Caco-2 (cell line): Measurements from ENCODE around the gene USP13. TPM values are rescaled to one million over a fixed set of nuclear protein-coding genes. Genes with fewer than 3 reads are reported as not detected.
"Not testable (repeated sequence)": the region's sequence is repeated elsewhere in the genome, so short reads cannot be mapped to it uniquely, and the experiment has no call there.

Experiments used
- BruUV-seq: library from RNA; stranded (reverse); fragments of 400-500 nt; replicated peaks from 2 replicates; lab custom pipeline; 2021; lab: Mats Ljungman, UMichigan
- CTCF ChIA-PET: fragments of 300-600 bp; sonication (Branson Sonifier 250); formaldehyde crosslinking; loops from one replicate; lab custom pipeline; 2022; ENCODE audit warnings: antibody characterized with exemption; lab: Charles Lee
- POLR2A ChIA-PET: fragments of 300-600 bp; sonication (Branson Sonifier 250); formaldehyde crosslinking; loops from one replicate; lab custom pipeline; 2022; ENCODE audit warnings: antibody characterized with exemption; lab: Charles Lee
- DNase-seq, 2 experiments: peaks; one replicate each; pipeline versions ENCODE4 v3.0.0 to v3.0.0-alpha.2; 2020 to 2022
- H3K27me3 ChIP-seq: replicated peaks from 2 replicates; pipeline ENCODE4 v1.6.0; 2011; ENCODE audit warnings: low read length; ENCODE audit not compliant: control insufficient read depth, insufficient read depth
- H3K36me3 ChIP-seq: 2 replicates; pipeline ENCODE4 v1.5.1; 2011; ENCODE audit warnings: low read length; ENCODE audit not compliant: control insufficient read depth, insufficient read depth
- H3K4me1 ChIP-seq: fragments of 250-450 bp; sonication (Bioruptor Pico); 2 replicates; pipeline ENCODE4 v1.5.1; 2020; ENCODE audit warnings: mild to moderate bottlenecking
- H3K4me3 ChIP-seq: 2 replicates; pipeline ENCODE4 v1.5.1; 2011; ENCODE audit warnings: low read depth, mild to moderate bottlenecking, control low read depth, low read length
- H3K9me3 ChIP-seq: fragments of 250-450 bp; sonication (Bioruptor Pico); 2 replicates; pipeline ENCODE4 v1.5.1; 2020; ENCODE audit warnings: mild to moderate bottlenecking, moderate library complexity
- H3K27ac Mint-ChIP-seq: one replicate; pipeline ENCODE4 v1.8.0; 2022; ENCODE audit warnings: mixed read lengths; ENCODE audit not compliant: unreplicated experiment
- H3K27me3 Mint-ChIP-seq: one replicate; pipeline ENCODE4 v1.8.0; 2022; ENCODE audit warnings: mixed read lengths; ENCODE audit not compliant: insufficient read depth, unreplicated experiment
- H3K36me3 Mint-ChIP-seq: one replicate; pipeline ENCODE4 v1.8.0; 2022; ENCODE audit warnings: mild to moderate bottlenecking, mixed read lengths; ENCODE audit not compliant: insufficient read depth, unreplicated experiment
- H3K4me1 Mint-ChIP-seq: one replicate; pipeline ENCODE4 v1.8.0; 2022; ENCODE audit warnings: low read depth, mixed read lengths; ENCODE audit not compliant: unreplicated experiment
- H3K4me3 Mint-ChIP-seq: one replicate; pipeline ENCODE4 v1.8.0; 2022; ENCODE audit warnings: mild to moderate bottlenecking, moderate library complexity, mixed read lengths; ENCODE audit not compliant: unreplicated experiment
- H3K9me3 Mint-ChIP-seq: one replicate; pipeline ENCODE4 v1.8.0; 2022; ENCODE audit warnings: mixed read lengths; ENCODE audit not compliant: unreplicated experiment
- intact Hi-C: fragments of 100-400 bp; cut with micrococcal nuclease; formaldehyde crosslinking; loops from one replicate; pipeline ENCODE4 v1.10.0; 2022; ENCODE audit not compliant: unreplicated experiment
- total RNA-seq: library from RNA; stranded (reverse); gene quantifications from 2 replicates; pipeline ENCODE4 v1.2.3, GENCODE V29; 2022
- TF ChIP-seq, protein P1 (sequence below), 2 experiments: fragments of 200-600 bp in 1 of 2; IDR thresholded peaks; 1 replicate in 1 of 2; 2 replicates in 1 of 2; pipeline versions ENCODE4 v1.5.1 to v1.8.0; 2011 to 2022; ENCODE audit warnings: antibody characterized with exemption in 1 of 2, control low read depth in 1 of 2, inconsistent platforms in 1 of 2, low read depth in 1 of 2, low read length in 1 of 2, mild to moderate bottlenecking in 1 of 2, moderate library complexity in 1 of 2; ENCODE audit not compliant: insufficient read depth in 1 of 2, severe bottlenecking in 1 of 2, unreplicated experiment in 1 of 2

USP13 gene
- total RNA-seq, 1 experiment from 2014 or later, result 16.2 TPM

DNA sequence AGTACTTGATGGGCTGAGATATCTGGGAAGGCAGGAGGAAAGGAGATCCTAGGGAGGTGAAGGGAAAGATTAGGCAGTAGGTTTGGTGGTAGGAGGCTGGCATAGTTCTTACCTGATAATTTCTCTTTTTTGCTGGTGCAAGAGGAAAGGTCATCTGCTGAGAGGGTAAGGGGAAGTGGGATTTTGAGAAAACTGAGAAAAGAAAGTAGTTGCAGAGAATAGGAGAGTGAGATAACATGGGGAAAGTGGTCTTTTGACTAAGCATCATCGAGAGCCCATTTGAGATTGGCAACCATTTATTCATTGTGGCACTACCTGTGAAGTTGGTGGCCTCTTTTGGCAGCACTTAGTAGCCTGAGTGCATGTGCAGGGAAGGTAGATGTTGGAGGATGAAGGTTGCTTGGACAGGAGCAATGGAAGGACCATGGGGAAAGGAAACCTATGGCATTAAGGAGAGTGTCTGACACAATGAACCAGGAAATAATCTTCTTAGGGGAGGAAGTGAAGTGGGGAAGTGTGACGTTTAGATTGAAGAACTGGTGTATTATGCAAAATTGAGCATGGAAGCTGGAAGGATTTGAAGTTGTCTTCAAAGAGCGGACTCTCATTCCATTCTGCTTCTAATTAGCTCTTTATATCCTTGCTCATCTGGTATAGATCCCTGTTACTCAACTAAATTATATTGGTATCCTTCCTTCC, 21.9 kb upstream of the USP13 start:
- Mint-ChIP-seq H3K36me3 (peaks cover 2% of the 10 kb centered on the region), H3K4me3 (no peak overlapping the region), H3K27ac (no peak overlapping the region), H3K9me3 (no peaks in the 10 kb centered on the region), H3K4me1 (no peaks in the 10 kb centered on the region), H3K27me3 (no peaks in the 10 kb centered on the region)
- intact Hi-C loops, result no loop called here
- BruUV-seq, result no TSS peak
- H3K4me3 ChIP-seq, result no peak overlapping the region
- H3K4me1 ChIP-seq, result no peaks in the 10 kb centered on the region
- no peaks in the 10 kb centered on the region for H3K27me3 ChIP-seq
- no peaks in the 10 kb centered on the region for H3K36me3 ChIP-seq
- DNase-seq, result no peak
- ChIA-PET POLR2A (no interaction called here), CTCF (no interaction called here)
- TF ChIP-seq, protein P1, sequence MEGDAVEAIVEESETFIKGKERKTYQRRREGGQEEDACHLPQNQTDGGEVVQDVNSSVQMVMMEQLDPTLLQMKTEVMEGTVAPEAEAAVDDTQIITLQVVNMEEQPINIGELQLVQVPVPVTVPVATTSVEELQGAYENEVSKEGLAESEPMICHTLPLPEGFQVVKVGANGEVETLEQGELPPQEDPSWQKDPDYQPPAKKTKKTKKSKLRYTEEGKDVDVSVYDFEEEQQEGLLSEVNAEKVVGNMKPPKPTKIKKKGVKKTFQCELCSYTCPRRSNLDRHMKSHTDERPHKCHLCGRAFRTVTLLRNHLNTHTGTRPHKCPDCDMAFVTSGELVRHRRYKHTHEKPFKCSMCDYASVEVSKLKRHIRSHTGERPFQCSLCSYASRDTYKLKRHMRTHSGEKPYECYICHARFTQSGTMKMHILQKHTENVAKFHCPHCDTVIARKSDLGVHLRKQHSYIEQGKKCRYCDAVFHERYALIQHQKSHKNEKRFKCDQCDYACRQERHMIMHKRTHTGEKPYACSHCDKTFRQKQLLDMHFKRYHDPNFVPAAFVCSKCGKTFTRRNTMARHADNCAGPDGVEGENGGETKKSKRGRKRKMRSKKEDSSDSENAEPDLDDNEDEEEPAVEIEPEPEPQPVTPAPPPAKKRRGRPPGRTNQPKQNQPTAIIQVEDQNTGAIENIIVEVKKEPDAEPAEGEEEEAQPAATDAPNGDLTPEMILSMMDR (IDR thresholded peaks at IDR 0.05; ENCODE audit: insufficient read depth in 1 of 2, low read depth in 1 of 2, low read length in 1 of 2, severe bottlenecking in 1 of 2, unreplicated experiment in 1 of 2), result no peak
- H3K9me3 ChIP-seq, result no peaks in the 10 kb centered on the region

DNA sequence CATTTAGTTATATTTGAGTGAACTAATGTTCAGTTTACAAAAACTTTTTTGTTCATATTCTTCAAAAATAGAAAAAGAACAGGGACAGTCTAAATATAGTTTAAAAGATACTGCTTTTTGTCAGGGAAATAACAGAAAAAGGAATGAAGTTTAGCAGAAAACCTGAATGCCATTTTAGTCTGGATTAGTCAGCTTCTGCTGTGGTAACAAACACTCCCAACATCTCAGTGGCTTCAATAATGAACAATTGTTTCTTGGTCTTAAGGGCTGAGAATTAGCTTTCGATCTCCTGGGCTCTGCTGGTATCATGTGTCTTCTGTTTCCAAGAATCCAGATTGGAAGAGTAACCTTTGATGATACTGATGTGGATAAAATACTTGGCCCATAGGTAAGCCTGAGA, 12.4 kb upstream of the USP13 start:
- Histone ChIP-seq H3K27me3 (no peaks in the 10 kb centered on the region), H3K9me3 (no peaks in the 10 kb centered on the region), H3K36me3 (no peaks in the 10 kb centered on the region), H3K4me1 (peaks cover 23% of the 10 kb centered on the region), H3K4me3 (no peak overlapping the region)
- intact Hi-C loops, result no loop called here
- H3K27me3 Mint-ChIP-seq, result no peaks in the 10 kb centered on the region
- peaks cover 6% of the 10 kb centered on the region for H3K4me1 Mint-ChIP-seq
- DNase-seq, result no peak
- H3K9me3 Mint-ChIP-seq, result no peaks in the 10 kb centered on the region
- no TSS peak for BruUV-seq
- ChIA-PET POLR2A (no interaction called here), CTCF (no interaction called here)
- no peaks in the 10 kb centered on the region for H3K36me3 Mint-ChIP-seq
- no peak overlapping the region for H3K4me3 Mint-ChIP-seq
- TF ChIP-seq, protein P1 (IDR thresholded peaks at IDR 0.05; ENCODE audit: insufficient read depth in 1 of 2, low read depth in 1 of 2, low read length in 1 of 2, severe bottlenecking in 1 of 2, unreplicated experiment in 1 of 2), result no peak
- no peak overlapping the region for H3K27ac Mint-ChIP-seq

DNA sequence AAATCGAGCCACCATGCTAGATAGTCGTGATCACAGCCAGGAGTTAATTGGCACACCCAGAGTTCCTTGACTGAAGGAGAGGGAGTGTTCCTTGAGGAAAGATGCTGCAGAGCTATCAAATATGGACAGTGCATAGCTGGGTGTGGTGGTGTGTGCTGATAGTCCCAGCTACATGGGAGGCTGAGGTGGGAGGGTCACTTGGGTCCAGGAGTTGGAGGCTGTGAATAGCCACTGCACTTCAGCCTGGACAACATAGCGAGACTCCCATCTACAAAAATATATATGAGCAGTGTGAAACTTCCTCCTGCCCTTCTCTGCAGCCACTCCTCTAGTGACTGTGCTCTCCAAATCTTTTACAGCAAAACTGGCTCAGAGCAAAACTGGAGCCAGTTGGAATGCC, 10.0 kb upstream of the USP13 start:
- no peaks in the 10 kb centered on the region for H3K36me3 Mint-ChIP-seq
- BruUV-seq, result no TSS peak
- TF ChIP-seq, protein P1 (IDR thresholded peaks at IDR 0.05; ENCODE audit: insufficient read depth in 1 of 2, low read depth in 1 of 2, low read length in 1 of 2, severe bottlenecking in 1 of 2, unreplicated experiment in 1 of 2), result no peak
- H3K4me3 Mint-ChIP-seq, result no peak overlapping the region
- no peak for DNase-seq
- ChIA-PET CTCF (no interaction called here), POLR2A (no interaction called here)
- H3K4me1 Mint-ChIP-seq, result peaks cover 6% of the 10 kb centered on the region
- Histone ChIP-seq H3K4me1 (peaks cover 23% of the 10 kb centered on the region), H3K27me3 (no peaks in the 10 kb centered on the region), H3K9me3 (no peaks in the 10 kb centered on the region), H3K36me3 (no peaks in the 10 kb centered on the region), H3K4me3 (no peak overlapping the region)
- intact Hi-C loops, result no loop called here
- no peak overlapping the region for H3K27ac Mint-ChIP-seq
- no peaks in the 10 kb centered on the region for H3K9me3 Mint-ChIP-seq
- no peaks in the 10 kb centered on the region for H3K27me3 Mint-ChIP-seq

DNA sequence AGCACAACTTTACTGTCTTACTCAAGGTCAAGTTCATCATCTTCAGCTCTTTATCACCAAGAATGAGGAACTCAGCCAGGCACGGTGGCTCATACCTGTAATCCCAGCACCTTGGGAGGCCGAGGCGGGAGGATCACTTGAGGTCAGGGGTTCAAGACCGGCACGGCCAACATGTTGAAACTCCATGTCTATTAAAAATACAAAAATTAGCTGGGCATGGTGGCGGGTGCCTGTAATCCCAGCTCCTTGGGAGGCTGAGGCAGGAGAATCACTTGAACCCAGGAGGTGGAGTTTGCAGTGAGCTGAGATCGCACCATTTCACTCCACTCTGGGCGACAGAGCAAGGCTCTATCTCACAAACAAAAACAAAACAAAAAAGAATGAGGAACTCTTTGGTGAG, 9.0 kb upstream of the USP13 start:
- H3K9me3 ChIP-seq, H3K4me1 Mint-ChIP-seq, H3K27me3 ChIP-seq, H3K9me3 Mint-ChIP-seq, H3K27me3 Mint-ChIP-seq, DNase-seq, H3K36me3 Mint-ChIP-seq, BruUV-seq, H3K4me3 ChIP-seq, intact Hi-C loops, H3K36me3 ChIP-seq: not testable (repeated sequence)
- POLR2A ChIA-PET, result interaction anchor here (0.5 to 1.3 kb wide), 4 partner anchors 8 to 81 kb away, joined by 3 to 10 read pairs (median 4); partner anchors contain the start of genes ACTL6A, MRPL47 and NDUFB5
- Mint-ChIP-seq H3K27ac (peak overlapping the region; percentile 86), H3K4me3 (peak overlapping the region; percentile 44)
- CTCF ChIA-PET, result interaction anchor here (1.0 to 1.2 kb wide), 2 partner anchors 9 to 81 kb away, joined by 3 read pairs; partner anchors contain the start of gene ACTL6A
- H3K4me1 ChIP-seq, result peaks cover 23% of the 10 kb centered on the region
